ENCODE data around the gene BEST1.
"Not testable (repeated sequence)": the region's sequence is repeated elsewhere in the genome, so short reads cannot be mapped to it uniquely, and the experiment has no call there.

BEST1 gene

DNA sequence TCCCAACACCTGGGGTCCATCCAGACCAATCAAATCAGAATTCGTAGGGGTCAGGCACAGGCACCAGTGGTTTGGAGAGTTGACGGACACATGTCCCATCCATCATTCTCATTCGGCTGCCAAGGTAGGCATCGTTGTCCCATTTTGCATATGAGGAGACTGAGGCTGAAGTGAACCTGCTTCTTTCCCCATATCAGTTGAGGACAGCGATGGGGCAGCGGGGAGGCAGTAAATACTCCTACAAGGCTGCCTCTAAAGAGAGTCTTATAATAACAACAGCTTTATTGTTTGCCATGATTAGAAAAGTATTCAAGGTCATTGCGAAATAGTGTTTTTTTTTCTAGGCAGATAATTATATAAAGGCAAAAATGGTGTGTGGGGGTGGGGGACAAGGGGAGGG is 1.6 kb upstream of the BEST1 start:
- DNase-seq (ENCODE audit: low spot score): no peak

DNA sequence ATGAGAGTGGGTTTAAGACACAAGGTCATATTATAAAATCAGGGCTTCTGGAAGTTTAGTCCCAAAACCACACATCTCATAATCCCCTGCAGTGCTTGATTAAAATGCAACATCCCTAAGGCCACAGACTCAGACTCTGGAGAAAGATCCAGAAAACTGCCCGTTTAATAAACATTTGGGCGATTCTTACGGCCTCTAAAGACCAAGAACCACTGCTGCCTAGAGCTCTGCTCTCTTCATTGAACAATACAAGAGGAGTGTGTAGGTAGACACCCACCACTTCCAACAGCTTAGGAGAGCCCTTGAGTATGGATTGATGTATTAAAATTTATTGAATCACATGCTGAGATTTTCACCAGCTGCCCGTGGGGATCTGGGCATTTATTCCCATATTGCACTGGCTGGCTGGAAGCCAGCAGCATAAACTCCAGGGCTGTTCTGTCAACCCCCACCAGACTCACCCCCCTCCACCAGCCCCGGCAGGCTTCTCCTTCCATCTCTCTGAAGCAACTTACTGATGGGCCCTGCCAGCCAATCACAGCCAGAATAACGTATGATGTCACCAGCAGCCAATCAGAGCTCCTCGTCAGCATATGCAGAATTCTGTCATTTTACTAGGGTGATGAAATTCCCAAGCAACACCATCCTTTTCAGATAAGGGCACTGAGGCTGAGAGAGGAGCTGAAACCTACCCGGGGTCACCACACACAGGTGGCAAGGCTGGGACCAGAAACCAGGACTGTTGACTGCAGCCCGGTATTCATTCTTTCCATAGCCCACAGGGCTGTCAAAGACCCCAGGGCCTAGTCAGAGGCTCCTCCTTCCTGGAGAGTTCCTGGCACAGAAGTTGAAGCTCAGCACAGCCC is 749 bp upstream of the BEST1 start:
- DNase-seq (ENCODE audit: low spot score): peak; percentile 98

DNA sequence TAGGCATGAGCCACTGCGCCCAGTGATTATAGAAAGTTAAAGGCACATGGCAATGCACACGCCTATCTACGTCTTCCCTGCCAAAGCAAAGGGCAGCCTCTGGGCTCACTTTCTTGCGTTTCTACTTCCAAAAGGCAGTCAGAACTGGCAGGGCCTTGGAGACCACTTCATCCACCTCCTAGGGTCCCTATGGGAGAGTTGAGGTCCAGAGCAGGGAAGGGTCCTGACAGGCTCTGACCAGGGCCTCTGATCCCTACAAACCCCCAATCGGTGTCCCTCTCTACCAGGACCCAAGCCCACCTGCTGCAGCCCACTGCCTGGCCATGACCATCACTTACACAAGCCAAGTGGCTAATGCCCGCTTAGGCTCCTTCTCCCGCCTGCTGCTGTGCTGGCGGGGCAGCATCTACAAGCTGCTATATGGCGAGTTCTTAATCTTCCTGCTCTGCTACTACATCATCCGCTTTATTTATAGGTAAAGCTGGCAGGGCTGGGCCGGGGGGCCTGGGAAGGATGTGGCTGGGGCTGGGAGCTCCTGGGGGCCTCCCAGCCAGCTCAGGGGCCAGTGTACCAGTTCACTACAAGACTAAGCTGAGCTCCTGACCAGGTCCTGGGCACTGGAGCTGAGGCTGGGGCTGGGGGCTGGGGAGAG is 1.5 kb downstream of the BEST1 start:
- no peak for DNase-seq (ENCODE audit: low spot score)

DNA sequence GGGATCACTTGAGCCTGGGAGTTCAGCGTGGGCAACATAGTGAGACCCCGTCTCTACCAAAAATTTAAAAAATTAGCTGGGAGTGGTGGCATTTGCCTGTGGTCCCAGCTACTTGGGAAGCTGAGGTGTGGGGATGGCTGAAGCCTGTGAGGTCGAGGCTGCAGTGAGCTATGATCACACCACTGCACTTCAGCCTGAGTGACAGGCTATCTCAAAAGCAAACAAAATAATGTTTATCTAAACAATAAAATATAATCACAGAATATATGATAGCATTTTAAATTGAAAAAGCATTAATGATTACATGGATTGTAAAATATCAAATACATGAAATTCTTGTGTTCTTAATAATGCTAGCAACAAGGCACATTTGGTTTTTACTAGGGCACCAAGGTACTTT is 2.7 kb downstream of the BEST1 start:
- no peak for DNase-seq (ENCODE audit: low spot score)

DNA sequence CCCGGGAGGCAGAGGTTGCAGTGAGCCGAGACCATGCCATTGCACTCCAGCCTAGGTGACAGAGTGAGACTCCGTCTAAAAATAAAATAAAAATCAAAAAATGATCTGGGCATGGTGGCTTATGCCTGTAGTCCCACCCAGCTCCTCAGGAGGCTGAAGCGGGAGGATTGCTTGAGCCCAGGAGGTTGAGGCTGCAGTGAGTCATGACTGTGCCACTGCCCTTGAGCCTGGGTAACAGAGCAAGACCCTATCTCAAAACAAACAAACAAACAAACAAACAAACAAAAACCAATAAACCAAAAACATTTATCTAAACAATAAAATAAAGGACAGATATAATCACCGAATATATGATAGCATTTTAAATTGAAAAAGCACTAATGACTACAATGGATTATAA is 3.5 kb downstream of the BEST1 start:
- DNase-seq (ENCODE audit: low spot score): not testable (repeated sequence)

DNA sequence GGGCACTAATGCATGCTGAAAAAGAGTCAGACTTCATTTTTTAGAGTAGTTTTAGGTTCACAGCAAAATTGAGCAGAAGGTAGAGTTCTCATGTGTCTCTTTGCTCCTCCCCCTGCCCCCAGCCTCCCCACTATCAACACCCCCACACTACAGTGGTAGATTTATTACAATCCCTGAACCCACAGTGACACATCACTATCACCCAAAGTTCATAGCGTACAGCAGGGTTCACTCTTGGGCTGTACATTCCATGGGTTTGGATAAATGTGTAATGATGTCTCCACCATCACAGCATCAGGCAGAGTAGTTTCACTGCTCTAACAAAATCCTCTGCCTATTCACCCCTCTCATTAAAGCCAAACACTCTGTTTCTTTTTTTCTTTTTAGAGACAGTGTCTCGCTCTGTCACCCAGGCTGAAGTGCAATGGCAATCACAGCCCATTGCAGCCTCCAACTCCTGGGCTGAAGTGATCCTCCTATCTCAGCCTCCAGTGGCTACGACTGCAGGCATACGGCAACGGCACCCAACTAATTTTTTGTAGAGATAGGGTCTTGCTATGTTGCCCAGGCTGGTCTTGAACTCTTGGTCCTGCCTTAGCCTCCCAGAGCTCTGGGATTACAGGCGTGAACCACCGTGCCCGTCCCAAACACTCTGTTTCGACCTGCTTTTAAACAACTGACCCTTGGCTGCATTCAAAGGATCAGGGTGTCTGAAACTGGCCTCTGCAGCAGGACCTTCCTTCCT is 4.1 kb downstream of the BEST1 start:
- no peak for DNase-seq (ENCODE audit: low spot score)

DNA sequence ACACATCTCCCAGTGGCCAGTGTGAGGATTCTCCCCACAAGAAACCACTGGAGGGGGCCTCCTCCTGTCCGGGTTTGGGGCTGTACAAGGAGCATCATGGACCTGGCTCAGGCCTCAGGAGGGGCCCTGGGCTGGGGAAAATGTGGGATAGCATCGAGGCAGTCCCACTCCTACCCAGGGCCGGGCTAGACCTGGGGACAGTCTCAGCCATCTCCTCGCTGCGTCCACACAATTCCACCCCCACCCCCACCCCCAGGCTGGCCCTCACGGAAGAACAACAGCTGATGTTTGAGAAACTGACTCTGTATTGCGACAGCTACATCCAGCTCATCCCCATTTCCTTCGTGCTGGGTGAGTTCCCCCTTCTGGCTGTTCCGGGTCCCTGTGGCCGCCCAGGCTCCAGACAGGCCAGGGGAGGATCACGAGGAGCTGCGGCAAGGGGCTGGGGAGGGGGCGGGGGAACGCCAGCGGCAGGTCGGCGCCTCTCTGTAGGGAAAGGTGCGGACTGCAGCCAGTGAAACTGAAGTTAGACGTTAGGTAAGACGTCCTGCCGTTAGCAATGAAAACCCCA is 4.8 kb downstream of the BEST1 start:
- DNase-seq (ENCODE audit: low spot score): no peak

DNA sequence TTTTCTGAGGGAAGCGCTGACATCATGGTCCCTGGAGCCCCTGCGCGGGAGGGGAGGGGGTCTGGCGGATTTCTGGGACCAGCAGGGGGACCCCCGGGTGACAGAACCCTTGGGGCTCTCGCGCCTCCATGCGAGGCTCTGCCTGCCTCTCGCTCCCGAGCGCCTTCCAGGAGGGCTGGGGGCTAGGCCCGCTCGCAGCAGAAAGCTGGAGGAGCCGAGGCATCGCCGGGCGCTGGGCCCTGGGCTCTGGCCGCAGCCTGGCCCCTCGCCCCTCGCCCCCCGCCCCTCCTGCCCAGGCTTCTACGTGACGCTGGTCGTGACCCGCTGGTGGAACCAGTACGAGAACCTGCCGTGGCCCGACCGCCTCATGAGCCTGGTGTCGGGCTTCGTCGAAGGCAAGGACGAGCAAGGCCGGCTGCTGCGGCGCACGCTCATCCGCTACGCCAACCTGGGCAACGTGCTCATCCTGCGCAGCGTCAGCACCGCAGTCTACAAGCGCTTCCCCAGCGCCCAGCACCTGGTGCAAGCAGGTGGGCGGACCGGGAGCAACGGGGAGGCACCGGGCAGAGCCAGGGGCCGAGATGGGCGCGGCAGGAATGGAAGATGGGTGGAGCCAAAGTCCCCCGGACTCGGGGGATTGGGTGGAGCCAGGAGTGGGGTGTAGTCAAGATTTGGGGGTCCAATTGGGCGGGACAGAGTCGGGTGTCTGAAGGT is 5.4 kb downstream of the BEST1 start:
- DNase-seq (ENCODE audit: low spot score): no peak

DNA sequence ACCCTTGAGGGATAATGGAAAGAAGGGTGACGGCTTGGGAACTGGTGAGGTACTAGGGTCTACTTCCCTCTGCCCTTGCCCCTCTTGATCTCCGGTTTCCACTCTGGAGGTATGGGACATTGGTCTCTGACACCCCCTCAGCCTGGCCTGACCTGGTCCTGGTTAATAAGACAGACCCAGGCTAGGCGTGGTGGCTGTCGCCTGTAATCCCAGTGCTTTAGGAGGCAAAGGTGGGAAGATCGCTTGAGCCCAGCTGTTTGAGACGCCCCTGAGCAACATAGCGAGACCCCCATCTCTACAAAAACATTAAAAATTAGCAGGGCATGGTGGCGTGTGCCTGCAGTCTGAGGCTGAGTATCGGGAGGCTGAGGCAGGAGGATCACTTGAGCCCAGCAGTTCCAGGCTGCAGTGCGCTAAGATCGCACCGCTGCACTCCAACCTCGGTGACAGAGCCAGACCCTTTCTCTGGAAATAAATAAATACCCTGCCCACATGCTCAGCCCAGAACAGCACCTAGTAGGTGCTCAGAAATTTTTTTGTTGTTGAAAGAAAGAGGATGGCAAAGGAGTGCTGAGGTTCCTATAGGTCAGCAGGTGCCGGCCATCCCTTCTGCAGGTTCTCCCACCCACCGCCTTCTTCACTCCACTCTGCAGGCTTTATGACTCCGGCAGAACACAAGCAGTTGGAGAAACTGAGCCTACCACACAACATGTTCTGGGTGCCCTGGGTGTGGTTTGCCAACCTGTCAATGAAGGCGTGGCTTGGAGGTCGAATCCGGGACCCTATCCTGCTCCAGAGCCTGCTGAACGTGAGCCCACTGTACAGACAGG is 6.3 kb downstream of the BEST1 start:
- DNase-seq (ENCODE audit: low spot score): no peak

DNA sequence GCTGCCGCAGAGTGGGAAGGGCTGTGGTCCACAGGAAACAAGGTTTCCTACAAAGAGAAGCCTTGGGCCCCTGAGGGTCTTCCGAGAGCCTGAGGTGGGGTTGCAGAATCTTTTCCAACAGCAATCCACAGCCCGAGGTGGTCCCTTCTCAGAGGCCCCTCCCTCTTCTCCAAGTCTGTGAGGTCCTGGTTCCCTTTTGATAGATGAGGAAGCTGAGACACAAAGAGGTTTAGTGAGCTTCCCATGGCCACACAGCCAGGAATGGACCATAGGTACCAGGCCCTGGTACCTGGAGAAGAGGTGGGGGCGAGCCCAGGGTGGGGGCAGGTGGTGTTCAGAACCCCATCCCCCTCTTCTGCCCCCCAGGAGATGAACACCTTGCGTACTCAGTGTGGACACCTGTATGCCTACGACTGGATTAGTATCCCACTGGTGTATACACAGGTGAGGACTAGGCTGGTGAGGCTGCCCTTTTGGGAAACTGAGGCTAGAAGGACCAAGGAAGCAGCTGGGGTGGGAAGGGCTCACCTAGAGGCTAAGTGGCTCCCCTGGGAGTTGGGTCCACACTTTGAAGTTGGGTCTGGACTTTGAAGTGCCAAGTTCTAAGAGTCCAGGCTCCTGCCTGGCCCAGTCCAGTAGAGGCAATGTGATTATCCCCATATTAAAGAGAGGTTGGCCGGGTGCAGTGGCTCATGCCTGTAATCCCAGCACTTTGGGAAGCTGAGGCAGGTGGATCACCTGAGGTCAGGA is 7.0 kb downstream of the BEST1 start:
- no peak for DNase-seq (ENCODE audit: low spot score)

DNA sequence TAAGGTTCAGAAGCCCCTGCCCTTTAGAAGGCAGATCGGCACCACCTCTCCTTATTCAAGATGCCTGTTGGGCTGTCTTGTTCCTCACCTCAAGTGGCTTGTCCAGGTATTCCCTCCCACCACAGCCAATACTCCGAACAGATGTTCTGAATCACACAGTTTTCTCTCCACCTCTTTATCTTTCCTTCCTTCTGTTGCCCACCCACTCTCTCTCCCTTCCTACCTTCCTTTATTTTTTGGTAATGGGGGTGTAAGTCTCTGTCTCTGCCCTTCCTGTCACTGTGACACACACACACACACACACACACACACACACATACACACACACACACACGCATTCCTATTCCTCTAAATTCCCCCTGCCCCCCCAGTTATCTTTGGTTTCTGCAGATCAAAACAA is 8.4 kb downstream of the BEST1 start:
- no peak for DNase-seq (ENCODE audit: low spot score)

DNA sequence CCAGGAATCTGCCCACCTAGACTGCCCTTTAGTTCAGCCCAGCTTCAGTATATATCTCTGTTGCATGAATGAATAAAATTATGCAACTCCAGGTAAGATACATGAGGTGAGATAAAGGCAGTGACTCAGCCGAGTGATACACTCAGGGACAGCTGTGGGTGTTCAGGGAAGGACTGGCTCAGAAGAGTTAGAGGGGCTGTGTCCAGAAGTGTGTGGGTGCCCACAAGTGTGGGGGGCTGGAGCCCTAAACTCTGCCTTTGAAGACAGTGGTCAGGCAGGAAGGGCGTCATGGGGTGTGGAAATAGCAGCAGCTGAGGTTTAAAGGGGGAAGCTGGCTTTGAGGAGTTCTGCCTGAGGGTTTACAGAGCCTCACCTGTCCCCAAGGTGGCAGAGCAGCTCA is 9.0 kb downstream of the BEST1 start:
- DNase-seq (ENCODE audit: low spot score): no peak

DNA sequence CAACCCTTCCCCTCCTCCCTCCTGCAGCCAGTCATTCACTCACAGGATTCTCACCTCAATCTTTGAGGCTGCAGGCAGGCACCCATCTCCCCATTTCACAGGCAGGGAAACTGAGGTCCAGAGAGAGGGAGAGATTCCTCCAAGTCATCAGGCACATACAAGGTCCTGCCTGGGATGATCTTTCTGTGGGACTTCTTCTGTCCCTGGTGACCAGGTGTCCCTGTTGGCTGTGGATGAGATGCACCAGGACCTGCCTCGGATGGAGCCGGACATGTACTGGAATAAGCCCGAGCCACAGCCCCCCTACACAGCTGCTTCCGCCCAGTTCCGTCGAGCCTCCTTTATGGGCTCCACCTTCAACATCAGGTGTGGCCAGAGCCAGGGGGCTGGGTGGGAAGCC is 9.5 kb downstream of the BEST1 start:
- no peak for DNase-seq (ENCODE audit: low spot score)

DNA sequence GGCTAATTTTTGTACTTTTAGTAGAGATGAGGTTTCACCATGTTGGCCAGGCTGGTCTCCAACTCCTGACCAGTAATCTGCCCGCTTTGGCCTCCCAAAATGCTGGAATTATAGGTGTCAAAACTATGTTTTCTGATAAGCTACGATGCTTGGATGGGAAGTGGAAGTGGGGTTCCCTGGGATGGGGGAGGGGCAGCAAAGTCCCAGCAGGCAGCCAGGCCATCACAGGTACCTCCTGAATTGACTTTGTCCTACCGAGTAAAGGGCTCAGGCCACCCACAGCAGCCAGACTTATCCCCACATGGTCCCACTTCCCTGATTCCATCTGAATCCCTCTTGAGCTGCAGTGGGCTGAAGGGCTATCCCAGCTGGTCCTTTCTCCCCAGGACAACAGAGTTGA is 10.4 kb downstream of the BEST1 start:
- DNase-seq (ENCODE audit: low spot score): no peak

DNA sequence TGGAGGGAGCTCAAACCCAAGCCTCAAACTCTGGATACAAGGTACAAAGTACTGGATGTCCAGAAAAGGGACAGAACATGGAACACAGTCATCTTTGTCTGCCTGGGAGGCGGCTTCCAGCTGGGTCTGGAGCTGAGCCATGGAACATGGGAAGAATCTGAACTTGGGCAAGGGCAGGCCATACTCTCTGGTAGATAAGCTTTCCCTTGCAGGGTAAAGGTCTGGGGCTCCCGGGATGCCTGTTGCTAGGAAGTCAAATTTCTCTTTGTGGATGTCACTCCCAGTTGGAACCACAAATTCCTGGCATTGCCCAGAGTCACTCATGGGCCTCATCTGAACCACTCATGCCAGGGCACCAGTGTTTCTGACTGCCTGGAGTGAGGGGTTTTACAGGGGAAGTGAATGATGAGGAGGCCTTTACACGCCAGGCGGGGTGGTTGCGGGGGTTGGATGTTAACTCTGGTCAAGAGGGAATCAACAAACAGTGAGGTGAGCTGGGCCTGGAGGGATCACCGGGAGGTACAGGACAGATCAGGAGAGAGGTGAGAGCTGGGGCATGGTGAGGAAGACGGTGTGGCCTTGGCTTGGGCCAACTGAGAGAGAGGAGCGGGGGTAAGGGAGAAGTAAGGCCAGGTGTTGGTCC is 11.5 kb downstream of the BEST1 start:
- DNase-seq (ENCODE audit: low spot score): peak; percentile 78

DNA sequence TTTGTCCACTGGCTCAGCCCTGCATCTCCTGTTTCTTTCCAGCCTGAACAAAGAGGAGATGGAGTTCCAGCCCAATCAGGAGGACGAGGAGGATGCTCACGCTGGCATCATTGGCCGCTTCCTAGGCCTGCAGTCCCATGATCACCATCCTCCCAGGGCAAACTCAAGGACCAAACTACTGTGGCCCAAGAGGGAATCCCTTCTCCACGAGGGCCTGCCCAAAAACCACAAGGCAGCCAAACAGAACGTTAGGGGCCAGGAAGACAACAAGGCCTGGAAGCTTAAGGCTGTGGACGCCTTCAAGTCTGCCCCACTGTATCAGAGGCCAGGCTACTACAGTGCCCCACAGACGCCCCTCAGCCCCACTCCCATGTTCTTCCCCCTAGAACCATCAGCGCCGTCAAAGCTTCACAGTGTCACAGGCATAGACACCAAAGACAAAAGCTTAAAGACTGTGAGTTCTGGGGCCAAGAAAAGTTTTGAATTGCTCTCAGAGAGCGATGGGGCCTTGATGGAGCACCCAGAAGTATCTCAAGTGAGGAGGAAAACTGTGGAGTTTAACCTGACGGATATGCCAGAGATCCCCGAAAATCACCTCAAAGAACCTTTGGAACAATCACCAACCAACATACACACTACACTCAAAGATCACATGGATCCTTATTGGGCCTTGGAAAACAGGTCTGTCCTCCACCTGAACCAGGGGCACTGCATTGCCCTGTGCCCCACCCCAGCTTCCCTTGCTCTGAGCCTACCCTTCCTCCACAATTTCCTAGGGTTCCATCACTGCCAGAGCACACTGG is 12.3 kb downstream of the BEST1 start:
- no peak for DNase-seq (ENCODE audit: low spot score)

DNA sequence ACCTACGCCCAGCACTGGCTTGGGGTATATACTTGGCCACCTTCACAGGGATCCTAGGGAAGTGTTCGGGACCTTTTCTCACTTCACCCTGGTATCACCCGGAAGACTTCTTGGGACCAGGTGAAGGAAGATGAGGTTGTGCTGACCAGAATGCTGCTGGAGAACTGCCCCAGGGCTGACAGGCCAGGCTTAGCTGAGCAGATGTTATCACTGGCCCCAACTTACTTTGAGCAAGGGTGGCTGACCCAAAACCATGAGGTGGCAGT is 12.8 kb downstream of the BEST1 start:
- no peak for DNase-seq (ENCODE audit: low spot score)

DNA sequence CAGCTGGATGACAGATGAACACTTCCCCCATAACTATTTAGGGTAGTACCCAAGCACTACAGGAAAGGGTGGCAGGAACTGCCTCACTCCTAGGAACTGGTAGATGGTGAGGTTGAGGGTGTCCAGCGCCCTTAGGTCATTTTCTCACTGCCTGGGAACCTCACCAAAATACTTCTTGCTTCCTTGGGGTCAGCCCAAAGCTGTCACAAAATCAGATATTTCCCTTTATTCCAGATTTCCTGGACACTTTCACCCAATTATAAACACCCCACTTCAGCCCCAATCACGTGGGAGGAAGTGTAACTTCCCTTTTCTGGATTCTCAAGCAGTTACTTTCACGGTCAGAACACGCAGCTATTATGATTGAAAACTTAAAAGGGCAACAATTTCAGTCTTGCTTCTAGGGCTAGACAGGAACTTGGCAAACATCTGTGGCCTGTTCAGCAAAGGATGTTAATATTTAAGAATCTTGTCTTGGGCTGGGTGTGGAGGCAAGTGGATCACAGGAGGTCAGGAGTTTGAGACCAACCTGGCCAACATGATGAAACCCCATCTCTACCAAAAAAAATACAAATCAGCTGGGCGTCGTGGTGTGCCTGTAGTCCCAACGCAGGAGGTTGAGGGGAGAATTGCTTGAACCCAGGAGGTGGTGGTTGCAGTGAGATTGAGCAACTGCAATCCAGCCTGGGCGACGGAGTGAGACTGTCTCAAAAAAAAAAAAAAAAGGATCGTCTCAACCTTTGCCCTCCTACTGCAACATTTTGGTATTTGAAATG is 13.3 kb downstream of the BEST1 start:
- DNase-seq (ENCODE audit: low spot score): no peak

All from putamen (tissue), 1 donor.